Esophagus (tissue), 2 donors: Measurements from ENCODE around the gene TCAP. TPM values are rescaled to one million over a fixed set of nuclear protein-coding genes. Genes with fewer than 3 reads are reported as not detected.

Experiments used
- H3K27ac ChIP-seq, 2 donors: one replicate each; pipeline ENCODE4 v1.5.1; 2013; ENCODE audit warnings: low read depth in 2 of 2, mild to moderate bottlenecking in 2 of 2, inconsistent platforms in 1 of 2, low read length in 1 of 2, moderate library complexity in 1 of 2
- H3K27me3 ChIP-seq, 2 donors: one replicate each; pipeline ENCODE4 v1.6.1; 2013; ENCODE audit warnings: low read length in 2 of 2, control low read depth in 1 of 2, mild to moderate bottlenecking in 1 of 2; ENCODE audit not compliant: insufficient read depth in 2 of 2, control insufficient read depth in 1 of 2
- H3K36me3 ChIP-seq, 2 donors: one replicate each; pipeline ENCODE4 v1.6.1; 2013; ENCODE audit warnings: low read length in 1 of 2; ENCODE audit not compliant: control insufficient read depth in 2 of 2, insufficient read depth in 2 of 2
- H3K4me1 ChIP-seq, 2 donors: one replicate each; pipeline ENCODE4 v1.6.1; 2013; ENCODE audit warnings: low read length in 1 of 2; ENCODE audit not compliant: control insufficient read depth in 2 of 2, insufficient read depth in 2 of 2
- H3K4me3 ChIP-seq, 2 donors: one replicate each; pipeline ENCODE4 v1.5.1; 2013; ENCODE audit warnings: low read length in 2 of 2, mild to moderate bottlenecking in 2 of 2, low read depth in 1 of 2, moderate library complexity in 1 of 2
- H3K9me3 ChIP-seq, 2 donors: one replicate each; pipeline ENCODE4 v1.6.1; 2013; ENCODE audit warnings: mild to moderate bottlenecking in 2 of 2, low read depth in 1 of 2, low read length in 1 of 2, moderate library complexity in 1 of 2; ENCODE audit not compliant: control insufficient read depth in 2 of 2, insufficient read depth in 1 of 2
- WGBS, 2 donors: extraction: QIAGEN DNeasy Blood & Tissue Kit; methylation state at CpG; one replicate each; pipeline ENCODE4 v1.1.7; 2013; 5-methylcytosine and 5-hydroxymethylcytosine counted together
- polyA plus RNA-seq, 2 donors: library from polyadenylated mRNA; stranded (reverse); fragments of 200-250 nt; gene quantifications; one replicate each; pipeline ENCODE4 v1.2.3, GENCODE V29; 2013
- donor health status: healthy with polysubstance abuse.
- donor health status: Bipolar disorder and iron deficiency.

Gene TCAP
- polyA plus RNA-seq, 2 donors: 0.78 to 0.88 TPM

GRCh38 chr17:39622380-39623006 lies 42.7 kb upstream of the TCAP start:
- WGBS, 2 donors: 48 to 59% methylated on average over 16 of the region's 16 CpGs
- Histone ChIP-seq H3K9me3 (peaks cover 0 to 2% of the 10 kb centered on the region in 2 donors), H3K4me1 (peaks cover 6 to 18% of the 10 kb centered on the region in 2 donors), H3K27me3 (no peaks in the 10 kb centered on the region), H3K4me3 (no peak overlapping the region), H3K36me3 (no peaks in the 10 kb centered on the region), H3K27ac (peak overlapping the region in 1 of 2 donors; percentile 26)

DNA sequence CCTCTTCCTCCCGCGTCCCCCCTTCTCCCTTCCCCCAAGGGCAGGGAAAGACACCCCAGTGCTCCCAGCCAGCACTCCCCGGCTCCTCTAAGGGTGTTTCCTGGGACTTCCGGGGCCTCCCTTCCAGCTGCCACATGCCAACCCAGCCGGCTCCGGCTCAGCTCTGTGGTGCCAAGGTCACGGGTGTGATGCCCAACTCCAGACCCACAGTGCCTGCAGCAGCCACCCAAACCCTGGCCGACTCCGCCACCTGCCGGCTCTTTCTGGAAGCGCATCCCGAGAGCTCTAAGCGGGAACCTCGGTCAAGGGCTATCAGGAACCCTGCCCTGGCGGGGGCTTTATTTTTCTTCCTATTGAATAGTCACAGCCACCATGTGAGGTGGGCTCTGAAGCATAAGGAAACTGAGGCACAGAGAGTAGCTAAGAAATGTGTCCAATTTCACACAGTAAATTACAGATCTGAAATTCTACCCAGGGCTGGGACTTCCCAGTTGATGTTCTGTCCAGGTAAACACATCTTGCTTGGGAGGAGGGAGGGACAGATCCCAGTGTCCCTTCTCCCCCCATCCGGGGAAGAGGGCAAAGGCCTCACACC lies 41.7 kb upstream of the TCAP start:
- 2 to 3% methylated on average over 14 to 16 of the region's 16 CpGs for WGBS, 2 donors
- Histone ChIP-seq H3K27ac (no peak overlapping the region), H3K27me3 (no peaks in the 10 kb centered on the region), H3K4me1 (peaks cover 6 to 18% of the 10 kb centered on the region in 2 donors), H3K9me3 (peaks cover 0 to 2% of the 10 kb centered on the region in 2 donors), H3K36me3 (no peaks in the 10 kb centered on the region), H3K4me3 (no peak overlapping the region)

- Histone ChIP-seq H3K4me3 (no peak overlapping the region), H3K36me3 (no peaks in the 10 kb centered on the region), H3K27ac (no peak overlapping the region), H3K4me1 (peaks cover 6 to 18% of the 10 kb centered on the region in 2 donors), H3K27me3 (no peaks in the 10 kb centered on the region), H3K9me3 (peaks cover 0 to 2% of the 10 kb centered on the region in 2 donors)
- WGBS, 2 donors: 73 to 77% methylated on average over 8 of the region's 8 CpGs
Observed at GRCh38 chr17:39624313-39624712, 40.8 kb upstream of the TCAP start.

DNA sequence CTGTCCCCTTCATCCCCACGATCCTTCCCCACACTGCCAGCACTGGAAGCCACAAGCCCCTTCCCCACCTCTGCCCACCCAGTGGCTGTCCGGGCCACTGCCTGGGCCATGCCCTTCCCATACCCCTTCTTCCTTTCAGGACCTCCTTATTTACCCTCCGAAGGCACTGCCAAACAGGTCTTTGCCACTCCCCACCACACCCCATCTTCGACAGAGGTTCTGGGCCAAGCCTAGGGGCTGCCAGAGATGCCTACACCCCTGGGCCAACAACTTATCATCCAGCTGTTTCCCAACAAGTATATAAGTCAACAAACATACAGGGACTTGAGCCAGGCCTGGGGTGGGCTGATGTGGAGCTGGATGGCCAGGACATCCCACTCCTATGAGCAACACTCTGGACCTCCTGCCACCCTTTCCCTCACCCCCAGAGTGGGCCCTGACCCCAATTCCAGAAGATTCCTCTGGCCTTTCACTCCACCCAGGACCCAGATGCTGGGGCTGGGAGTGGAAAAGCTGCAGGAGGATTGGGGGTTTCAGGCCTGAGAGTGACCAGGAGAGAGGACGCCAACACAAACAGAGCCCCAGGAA lies 39.9 kb upstream of the TCAP start:
- H3K9me3 ChIP-seq: no peaks in the 10 kb centered on the region
- WGBS, 2 donors: 34 to 40% methylated on average over 4 to 5 of the region's 5 CpGs
- no peak overlapping the region for H3K4me3 ChIP-seq
- peaks cover 6 to 18% of the 10 kb centered on the region in 2 donors for H3K4me1 ChIP-seq
- H3K27me3 ChIP-seq: no peaks in the 10 kb centered on the region
- no peaks in the 10 kb centered on the region for H3K36me3 ChIP-seq
- H3K27ac ChIP-seq: no peak overlapping the region

- H3K4me1 ChIP-seq: peaks cover 6 to 18% of the 10 kb centered on the region in 2 donors
Observed at GRCh38 chr17:39626171-39627046, 38.7 kb upstream of the TCAP start, which contains the start of gene PPP1R1B. Gene PPP1R1B (plus strand): TSS chr17:39626952. CDS start chr17:39627393, 441 bp downstream.

DNA sequence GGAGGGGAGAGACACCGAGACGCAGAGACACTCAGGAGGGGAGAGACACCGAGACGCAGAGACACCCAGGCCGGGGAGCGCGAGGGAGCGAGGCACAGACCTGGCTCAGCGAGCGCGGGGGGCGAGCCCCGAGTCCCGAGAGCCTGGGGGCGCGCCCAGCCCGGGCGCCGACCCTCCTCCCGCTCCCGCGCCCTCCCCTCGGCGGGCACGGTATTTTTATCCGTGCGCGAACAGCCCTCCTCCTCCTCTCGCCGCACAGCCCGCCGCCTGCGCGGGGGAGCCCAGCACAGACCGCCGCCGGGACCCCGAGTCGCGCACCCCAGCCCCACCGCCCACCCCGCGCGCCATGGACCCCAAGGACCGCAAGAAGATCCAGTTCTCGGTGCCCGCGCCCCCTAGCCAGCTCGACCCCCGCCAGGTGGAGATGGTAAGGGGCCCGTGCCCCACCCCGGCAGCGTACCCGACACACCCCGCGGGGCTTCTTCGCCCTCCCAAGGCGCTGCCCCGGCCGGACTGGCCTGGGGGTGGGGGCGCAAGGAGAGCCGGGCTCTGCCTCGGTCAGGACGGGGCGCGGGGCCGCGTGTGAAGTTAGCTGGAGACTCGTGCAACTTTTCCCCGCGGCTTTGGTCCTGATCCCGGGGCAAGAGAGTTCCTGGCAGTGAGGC lies 38.0 kb upstream of the TCAP start:
- no peaks in the 10 kb centered on the region for H3K27me3 ChIP-seq
- H3K4me3 ChIP-seq: peak overlapping the region in 1 of 2 donors; percentile 11
- H3K4me1 ChIP-seq: peaks cover 4 to 16% of the 10 kb centered on the region in 2 donors
- no peak overlapping the region for H3K27ac ChIP-seq
- H3K9me3 ChIP-seq: no peaks in the 10 kb centered on the region
- H3K36me3 ChIP-seq: no peaks in the 10 kb centered on the region
- WGBS, 2 donors: 6 to 7% methylated on average over 29 to 72 of the region's 72 CpGs

More at GRCh38 chr17:39626171-39627046, 38.7 kb upstream of the TCAP start, which contains the start of gene PPP1R1B:
- no peaks in the 10 kb centered on the region for H3K27me3 ChIP-seq
- no peak within 1 kb of the TSS for H3K27ac ChIP-seq
- H3K9me3 ChIP-seq: no peaks in the 10 kb centered on the region
- peak within 1 kb of the TSS in 1 of 2 donors; percentile 11 for H3K4me3 ChIP-seq
- H3K36me3 ChIP-seq: no peaks in the 10 kb centered on the region
- 11 to 13% methylated on average over 29 of the region's 29 CpGs for WGBS, 2 donors

DNA sequence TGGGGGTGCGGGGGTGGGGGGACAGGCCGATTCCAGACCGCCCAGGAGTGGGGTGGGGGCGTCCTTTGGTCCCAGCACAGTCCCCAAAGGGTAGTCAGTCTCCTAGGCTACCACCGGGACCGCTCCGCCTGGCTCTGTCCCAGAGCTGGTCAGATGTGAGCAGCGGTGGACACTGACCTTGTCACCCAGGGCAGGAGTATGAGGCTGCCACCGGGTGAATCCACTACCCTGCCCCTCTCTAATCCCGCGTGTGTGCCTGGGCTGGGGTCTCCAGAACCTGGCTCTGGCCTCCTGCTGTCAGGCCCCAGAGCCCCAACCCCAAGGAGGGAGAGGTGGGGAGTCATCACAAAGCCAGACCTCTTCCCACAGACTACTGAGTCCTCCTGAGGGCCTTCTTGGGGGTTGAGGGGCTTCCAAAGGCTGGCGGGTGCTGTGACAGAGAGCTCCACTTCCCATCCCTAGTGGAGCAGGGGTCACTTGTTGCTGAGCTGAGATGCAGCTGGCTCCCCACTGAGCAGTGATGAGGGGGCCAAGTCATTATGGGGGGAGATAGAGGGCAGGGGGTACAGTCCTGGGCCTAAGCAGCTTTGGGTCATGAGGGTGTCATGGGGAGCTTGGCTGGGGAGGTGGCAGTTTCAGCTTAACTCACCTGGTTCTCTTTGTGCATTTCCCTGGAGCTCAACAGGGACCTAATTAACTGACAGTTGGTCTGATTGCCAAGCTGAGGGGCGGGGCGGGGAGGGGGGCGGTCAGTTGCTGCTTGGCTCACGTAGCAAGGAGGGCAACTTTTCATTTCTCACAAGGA lies 37.2 kb upstream of the TCAP start:
- no peaks in the 10 kb centered on the region for H3K9me3 ChIP-seq
- H3K4me3 ChIP-seq: no peak overlapping the region
- no peaks in the 10 kb centered on the region for H3K36me3 ChIP-seq
- 52 to 59% methylated on average over 16 of the region's 16 CpGs for WGBS, 2 donors
- H3K4me1 ChIP-seq: peaks cover 3 to 13% of the 10 kb centered on the region in 2 donors
- no peaks in the 10 kb centered on the region for H3K27me3 ChIP-seq
- H3K27ac ChIP-seq: no peak overlapping the region

DNA sequence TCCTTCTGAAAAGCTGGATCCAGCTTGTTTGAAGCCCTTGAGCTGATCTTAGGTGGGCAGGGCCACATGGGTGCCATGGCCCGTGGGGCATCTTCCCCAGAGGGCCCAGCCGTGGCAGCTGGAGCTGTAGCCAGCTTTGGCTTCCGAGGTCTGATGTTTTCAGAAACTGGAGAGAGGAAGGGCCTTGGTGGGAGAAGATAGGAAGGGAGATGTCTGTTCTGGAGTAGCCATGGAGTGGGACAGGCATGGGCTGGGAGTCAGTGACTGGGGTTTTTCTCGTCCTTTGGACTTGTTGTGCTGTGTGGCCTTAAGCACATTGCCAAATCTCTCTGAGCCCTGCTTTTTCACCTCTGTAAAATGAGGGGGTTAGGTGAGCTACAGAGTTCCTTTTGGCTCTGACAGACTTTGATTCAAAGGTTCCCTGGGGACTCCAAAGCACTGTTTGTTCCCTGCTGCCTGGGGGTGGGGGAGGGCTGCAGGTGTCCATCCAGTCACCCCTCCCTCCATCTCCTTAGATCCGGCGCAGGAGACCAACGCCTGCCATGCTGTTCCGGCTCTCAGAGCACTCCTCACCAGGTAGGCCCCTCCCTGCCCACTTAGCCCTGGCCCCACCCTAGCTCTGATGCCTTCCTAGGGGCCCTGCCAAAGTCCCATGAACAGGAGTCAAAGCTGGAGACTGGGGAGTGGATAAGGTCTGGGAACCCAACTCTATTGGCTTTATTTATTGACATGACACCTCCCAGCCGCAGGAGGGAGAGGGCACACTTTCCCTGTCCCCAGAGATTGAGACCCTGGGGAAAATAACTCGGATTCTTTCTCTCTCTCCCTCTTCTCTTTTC lies 36.3 kb upstream of the TCAP start:
- H3K4me3 ChIP-seq: no peak overlapping the region
- no peaks in the 10 kb centered on the region for H3K36me3 ChIP-seq
- H3K9me3 ChIP-seq: no peaks in the 10 kb centered on the region
- no peak overlapping the region for H3K27ac ChIP-seq
- H3K4me1 ChIP-seq: peaks cover 3 to 13% of the 10 kb centered on the region in 2 donors
- H3K27me3 ChIP-seq: no peaks in the 10 kb centered on the region
- 61 to 64% methylated on average over 10 of the region's 10 CpGs for WGBS, 2 donors
